LoVo (cell line): Measurements from ENCODE around the gene DIO1.

Experiments used
- DNase-seq: peaks from one replicate; pipeline ENCODE4 v3.0.0-alpha.2; 2016; ENCODE audit warnings: low spot score

DIO1 gene

GRCh38 chr1:53942127-53942957 lies 48.4 kb downstream of the DIO1 start:
- DNase-seq, result peak; percentile 50

- DNase-seq, result no peak
These were observed 49.1 kb downstream of the DIO1 start for GRCh38 chr1:53943090-53943489.

- no peak for DNase-seq
These were observed 49.6 kb downstream of the DIO1 start for GRCh38 chr1:53943490-53944043.

- DNase-seq, result no peak
These were observed 50.6 kb downstream of the DIO1 start for GRCh38 chr1:53944469-53945182.

DNA sequence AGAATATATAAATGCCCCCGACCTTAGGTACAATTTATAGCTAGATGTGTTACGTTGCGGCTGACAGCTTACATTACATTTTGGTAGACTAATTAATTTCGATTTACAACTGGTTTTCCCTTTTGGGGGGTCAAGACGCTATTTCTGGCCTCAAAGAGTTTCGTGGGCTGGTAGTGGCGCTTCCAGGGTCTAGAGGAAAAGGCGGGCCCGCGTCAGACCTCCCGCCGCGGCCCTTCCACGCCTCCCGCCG lies 51.1 kb downstream of the DIO1 start:
- DNase-seq, result no peak

- DNase-seq, result peak; percentile 93
These were observed 51.7 kb downstream of the DIO1 start, which contains the start of gene IFT25 for GRCh38 chr1:53945433-53946251. Gene IFT25 (minus strand): TSS chr1:53945699. CDS start chr1:53940082, 5,617 bp downstream.

DNA sequence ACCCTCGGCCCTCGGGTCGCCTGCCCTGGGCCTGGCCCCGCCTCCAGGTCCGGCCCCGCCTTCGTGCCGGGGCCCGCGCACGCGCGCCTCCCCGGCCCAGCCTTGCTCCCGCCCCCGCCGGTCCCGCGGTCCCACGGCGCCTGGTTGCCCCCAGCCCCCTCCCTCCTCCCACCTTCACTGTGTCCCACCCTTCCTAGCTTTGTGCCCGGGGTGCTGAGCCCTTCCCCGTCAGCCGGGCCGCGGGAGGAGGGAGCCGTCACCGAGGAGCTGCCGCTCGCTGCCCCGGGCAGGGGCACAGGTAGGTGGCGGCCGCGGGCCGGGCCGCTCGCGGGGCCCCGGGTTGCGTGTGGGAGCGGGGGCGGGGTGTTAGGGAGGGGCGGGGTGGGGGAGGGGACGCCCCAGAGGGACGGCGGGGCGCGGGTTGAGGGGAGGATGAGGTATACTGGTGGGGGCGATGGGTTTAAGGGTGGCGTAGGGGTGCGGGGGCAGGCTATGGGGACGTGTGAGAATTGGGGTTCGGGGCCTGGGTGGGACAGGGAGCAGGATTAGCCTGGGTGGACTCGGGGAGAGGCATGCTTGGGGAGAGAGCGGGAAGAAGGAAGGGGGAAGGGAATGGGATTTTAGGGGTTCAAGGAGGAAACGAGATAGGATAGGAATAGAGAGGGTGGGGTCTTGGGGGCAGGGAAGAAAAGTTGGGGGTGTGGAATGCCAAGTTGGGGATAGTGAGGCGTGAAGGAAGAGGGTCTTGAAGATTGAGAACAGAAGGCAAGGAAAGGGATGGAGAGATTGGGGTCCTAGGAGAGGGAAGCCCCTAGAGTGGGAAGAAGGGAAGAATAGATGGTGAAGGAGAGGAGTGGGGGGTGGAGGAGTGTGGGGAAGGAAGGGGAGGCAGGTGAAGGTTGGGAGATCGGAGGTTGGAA lies 52.5 kb downstream of the DIO1 start, which contains the start of gene LRRC42:
LRRC42 (plus strand) TSS at position 99 of the 920 bp plus-strand sequence. CDS start 5,650 bp downstream, outside the sequence.
- DNase-seq, result no peak

DNA sequence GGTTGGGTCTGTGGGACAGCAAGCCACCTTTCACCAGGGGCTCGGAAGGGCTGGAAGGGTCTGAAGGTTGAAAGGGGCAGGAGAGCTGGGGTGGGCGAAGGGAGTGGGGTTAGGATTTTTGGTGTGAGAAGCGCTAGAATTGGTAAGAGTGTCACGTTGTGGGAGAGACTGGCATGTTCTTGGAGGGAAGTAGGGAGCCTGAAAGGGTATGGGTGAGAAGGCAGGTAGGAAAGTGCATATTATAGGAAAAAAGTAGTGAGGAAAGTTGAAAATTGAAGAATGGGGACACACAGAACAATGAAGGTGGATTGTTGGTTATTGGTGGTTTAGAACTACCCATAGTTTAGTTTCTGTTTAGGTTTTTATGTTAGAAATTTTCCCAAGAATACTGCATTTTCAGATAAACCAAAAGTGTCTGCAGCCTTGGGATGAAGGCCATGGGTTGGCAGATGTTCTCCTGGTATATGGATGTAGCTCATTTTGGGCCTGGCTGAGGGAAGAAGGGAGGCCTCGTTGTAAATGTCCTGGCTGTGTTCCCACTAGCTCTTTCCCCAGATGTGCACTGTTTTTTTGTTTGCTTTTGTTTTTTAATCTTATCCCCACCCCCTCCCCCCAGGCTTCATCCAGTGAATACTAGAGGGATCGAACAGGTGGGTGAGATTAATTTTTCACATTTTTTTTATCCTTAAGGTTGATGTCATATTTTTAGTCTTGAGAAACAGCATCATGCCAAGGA lies 53.4 kb downstream of the DIO1 start:
- no peak for DNase-seq

GRCh38 chr1:53948291-53948690 lies 54.3 kb downstream of the DIO1 start:
- DNase-seq, result no peak

DNA sequence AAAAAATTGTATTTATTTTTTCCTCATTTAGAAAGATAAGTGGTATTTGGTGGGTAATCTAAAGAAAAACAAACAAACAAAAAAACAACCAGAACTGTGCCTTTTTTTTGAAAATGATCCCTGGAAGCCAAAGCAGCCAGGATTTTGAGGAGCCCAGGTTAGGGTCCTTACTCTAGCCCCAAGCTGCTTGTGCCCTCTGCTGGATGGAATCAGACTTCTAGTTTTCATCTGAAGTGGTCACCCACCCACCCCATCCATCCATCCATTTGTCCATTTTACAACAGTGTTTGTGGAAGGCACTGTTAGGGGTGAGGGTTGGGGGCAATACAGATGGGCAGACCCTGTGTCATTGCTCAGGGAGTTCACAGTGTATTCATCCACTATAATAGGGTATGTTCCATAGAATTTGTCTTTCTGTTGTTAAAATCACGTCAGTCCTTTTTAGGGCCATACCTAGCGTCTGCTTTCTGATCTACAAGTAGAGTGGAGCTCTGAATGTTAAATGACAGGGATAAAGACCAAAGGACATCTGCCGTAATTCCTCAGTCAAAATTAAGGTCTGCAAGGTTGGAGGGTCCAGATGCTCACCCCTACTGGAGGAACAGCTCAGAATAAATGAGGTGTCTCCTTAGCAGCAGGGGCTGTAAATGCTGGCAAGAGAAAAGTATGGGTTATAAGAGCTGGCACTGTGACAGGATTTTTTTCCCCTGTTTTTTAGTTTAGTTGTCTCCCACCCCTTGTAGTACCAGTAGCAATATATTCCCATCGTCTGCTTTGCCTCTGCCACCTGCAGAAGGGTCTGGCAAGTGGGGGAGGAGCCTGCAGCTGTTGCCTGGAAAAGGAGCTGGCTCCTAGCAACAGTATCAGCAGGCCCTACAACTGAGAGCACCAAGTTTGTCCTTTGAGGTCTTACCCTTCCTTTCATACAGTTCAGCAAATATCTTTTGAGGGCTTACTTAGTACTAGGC lies 55.3 kb downstream of the DIO1 start:
- no peak for DNase-seq

- no peak for DNase-seq
These were observed 57.7 kb downstream of the DIO1 start for GRCh38 chr1:53951697-53952096.

GRCh38 chr1:53954128-53954527 lies 60.1 kb downstream of the DIO1 start:
- no peak for DNase-seq

- DNase-seq, result peak; percentile 40
These were observed 62.6 kb downstream of the DIO1 start for GRCh38 chr1:53956308-53957168.

- peak; percentile 90 for DNase-seq
These were observed 63.3 kb downstream of the DIO1 start for GRCh38 chr1:53957194-53957818.

GRCh38 chr1:53959664-53960250 lies 65.8 kb downstream of the DIO1 start:
- peak; percentile 30 for DNase-seq
